ENCODE measurements around the gene DCTN2. TPM values are rescaled to one million over a fixed set of nuclear protein-coding genes. Genes with fewer than 3 reads are reported as not detected.
"Not testable (repeated sequence)": the region's sequence is repeated elsewhere in the genome, so short reads cannot be mapped to it uniquely, and the experiment has no call there.

The DCTN2 gene
- total and polyA plus RNA-seq, 4 experiments from 2014 or later = 67.4 to 86.2 (median 70.0) TPM

DNA sequence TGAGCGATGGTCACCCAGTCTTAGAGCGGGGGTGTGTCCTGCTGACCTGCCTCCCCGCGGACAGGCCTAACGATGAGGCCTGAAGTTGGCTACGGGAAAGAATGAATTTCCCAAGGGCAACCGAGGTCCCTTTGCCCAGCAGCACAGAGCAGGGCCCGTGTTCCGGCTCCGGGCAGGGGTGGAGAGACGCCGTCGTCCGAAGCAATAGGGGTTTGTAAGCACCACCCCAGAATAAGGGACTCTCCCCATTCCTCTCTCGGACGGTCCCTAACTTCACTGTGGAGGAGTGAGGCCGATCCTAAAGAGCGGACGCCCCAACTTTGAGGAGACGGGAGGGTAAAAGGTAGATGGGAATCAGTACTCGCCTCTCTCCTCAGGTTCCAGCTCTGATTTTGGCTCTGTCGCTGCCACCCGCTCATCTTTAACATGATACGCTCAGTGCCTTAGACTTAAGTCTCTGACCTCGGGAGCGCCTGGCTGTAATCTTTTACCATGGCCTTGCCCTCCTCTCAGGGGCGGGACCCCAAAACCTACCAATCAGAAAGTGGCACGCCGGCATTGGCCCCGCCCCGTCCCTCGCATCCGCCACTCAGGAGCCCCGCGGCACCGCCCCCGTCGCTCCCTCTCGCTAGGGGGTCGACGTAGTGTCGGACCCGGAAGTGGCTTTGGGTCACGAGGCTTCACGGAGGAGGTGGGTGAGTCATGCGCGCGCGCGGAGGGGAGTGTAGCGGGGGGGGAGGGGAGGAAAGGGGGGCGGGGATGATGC lies 26.8 kb downstream of the DCTN2 start, which contains the start of gene DDIT3:
Gene DDIT3, minus strand, starts transcription at position 462 of the 766 bp plus-strand sequence. CDS start 3,108 bp downstream, outside the sequence.
- CTCF ChIA-PET (ENCODE audit: partially characterized antibody) = interaction anchor here (0.8 to 2.1 kb wide), 8 partner anchors 8 to 64 kb away, joined by 3 to 9 read pairs (median 4); partner anchors contain the start of gene GLI1

DNA sequence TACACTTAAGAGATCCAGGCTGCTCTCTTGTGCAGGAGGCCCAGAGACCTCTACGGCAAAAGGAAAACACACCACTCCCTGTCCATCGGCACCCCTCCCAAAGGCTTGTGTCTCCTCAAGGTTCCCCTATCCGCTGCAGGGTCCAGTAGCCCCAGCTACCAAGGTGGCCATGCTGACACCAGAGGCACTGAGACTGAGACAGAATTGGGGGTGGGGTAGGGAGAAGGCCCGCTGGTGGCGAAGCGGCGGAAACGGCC lies 27.3 kb downstream of the DCTN2 start:
- Mint-ChIP-seq H3K36me3 (peaks cover 32 to 65% of the 10 kb centered on the region in 2 donors), H3K4me1 (peaks cover 35 to 71% (median 46%) of the 10 kb centered on the region in 4 donors)
- intact Hi-C loops (cut with micrococcal nuclease) = loop anchor here (1.0 to 5.0 kb wide), 7 partner anchors 28 to 221 kb away; partner anchors contain the start of genes ARHGAP9, ARHGEF25, DCTN2 and GLI1

More for the DNA sequence above, 26.8 kb downstream of the DCTN2 start, which contains the start of gene DDIT3:
- H3K4me3 ChIP-seq (ENCODE audit: low read length in 2 of 2) = peak within 1 kb of the TSS; percentile 75 to 99
- H3K27me3 Mint-ChIP-seq = peaks cover 0 to 2% of the 10 kb centered on the region in 2 donors
- H3K4me3 Mint-ChIP-seq = peak within 1 kb of the TSS; percentile 93 to 99 (median 97)
- H3K27ac Mint-ChIP-seq = peak within 1 kb of the TSS; percentile 99 to 100 (median 99)
- H3K27ac ChIP-seq (ENCODE audit: low read depth, low read length) = peak within 1 kb of the TSS; percentile 96
- no peaks in the 10 kb centered on the region for H3K9me3 ChIP-seq (ENCODE audit: control insufficient read depth in 1 of 2, low read length in 2 of 2)
- H3K36me3 Mint-ChIP-seq = peaks cover 32 to 64% of the 10 kb centered on the region in 2 donors
- POLR2A ChIA-PET (ENCODE audit: partially characterized antibody) = interaction anchor here (0.6 to 4.0 kb wide), 23 partner anchors 8 to 1781 kb away, joined by 3 to 82 read pairs (median 4); partner anchors contain the start of genes ARHGAP9, CDK4, DCTN2 and GLI1
- H3K4me1 Mint-ChIP-seq = peaks cover 37 to 71% (median 49%) of the 10 kb centered on the region in 4 donors
- H3K4me1 ChIP-seq (ENCODE audit: insufficient read depth, low read length) = peaks cover 65% of the 10 kb centered on the region
- H3K9me3 Mint-ChIP-seq = peaks cover 0 to 3% (median 0%) of the 10 kb centered on the region in 8 donors
- intact Hi-C loops (cut with micrococcal nuclease) = loop anchor here (1.0 to 5.0 kb wide), 7 partner anchors 27 to 221 kb away; partner anchors contain the start of genes ARHGAP9, ARHGEF25, DCTN2 and GLI1
- DNase-seq = peak; percentile 99
- no peaks in the 10 kb centered on the region for H3K27me3 ChIP-seq (ENCODE audit: insufficient read depth, low read length)
- peaks cover 28% of the 10 kb centered on the region for H3K36me3 ChIP-seq (ENCODE audit: insufficient read depth, low read length)

DNA sequence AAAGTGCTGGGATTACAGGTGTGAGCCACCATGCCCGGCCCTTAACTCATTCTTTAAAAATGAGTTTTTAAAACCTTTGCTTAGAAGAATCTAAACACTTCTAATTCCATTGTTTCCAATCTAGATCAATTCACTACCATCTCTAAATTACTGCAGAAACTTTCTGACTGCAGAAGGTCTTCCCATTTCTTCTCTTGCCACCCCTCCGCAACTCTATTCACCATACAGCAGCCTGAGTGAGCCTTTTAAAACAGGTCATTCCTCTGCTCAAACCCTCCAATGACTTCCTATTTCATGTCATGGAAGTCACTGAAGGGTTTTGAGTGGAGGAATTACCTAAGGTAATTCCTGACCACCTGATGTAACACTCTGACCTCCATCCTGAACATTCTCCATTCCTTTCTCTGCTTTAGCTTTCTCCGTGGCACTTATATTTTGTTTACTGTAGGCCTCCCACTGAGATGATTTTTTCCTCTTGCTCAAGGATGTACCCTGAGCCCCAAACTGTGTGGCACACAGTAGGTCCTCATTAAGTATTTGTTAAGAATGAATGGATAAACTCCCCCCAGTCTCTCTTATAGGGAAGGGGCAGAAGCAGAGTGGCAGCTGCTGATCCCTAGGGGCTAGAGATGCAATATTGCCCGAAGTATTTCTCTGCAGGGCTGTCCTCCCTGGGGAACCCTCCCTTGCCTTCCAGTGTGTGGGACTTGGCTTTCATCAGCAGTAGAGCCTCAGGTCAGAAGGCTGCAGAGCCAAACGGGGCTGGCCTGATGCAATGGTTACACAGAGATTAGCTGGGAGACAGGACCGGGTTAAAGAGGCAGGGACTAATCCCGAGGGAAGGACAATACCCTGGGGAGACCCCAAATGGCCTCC lies 27.8 kb downstream of the DCTN2 start:
- H3K27me3 Mint-ChIP-seq = peaks cover 0 to 2% of the 10 kb centered on the region in 2 donors
- CTCF ChIA-PET (ENCODE audit: partially characterized antibody) = interaction anchor here (1.5 to 2.1 kb wide), 2 partner anchors 61 to 63 kb away, joined by 4 to 9 read pairs; partner anchors contain the start of gene GLI1
- H3K9me3 ChIP-seq (ENCODE audit: control insufficient read depth in 1 of 2, low read length in 2 of 2) = no peaks in the 10 kb centered on the region
- peaks cover 34 to 66% of the 10 kb centered on the region in 2 donors for H3K36me3 Mint-ChIP-seq
- peaks cover 54% of the 10 kb centered on the region for H3K4me1 ChIP-seq (ENCODE audit: insufficient read depth, low read length)
- peak overlapping the region; percentile 96 for H3K27ac ChIP-seq (ENCODE audit: low read depth, low read length)
- peak in 2 of 5 donors; percentile 8 to 26 for DNase-seq
- peak overlapping the region; percentile 93 to 99 (median 97) for H3K4me3 Mint-ChIP-seq
- peak overlapping the region; percentile 99 to 100 (median 99) for H3K27ac Mint-ChIP-seq
- H3K9me3 Mint-ChIP-seq = peaks cover 0 to 3% (median 0%) of the 10 kb centered on the region in 8 donors
- POLR2A ChIA-PET (ENCODE audit: partially characterized antibody) = interaction anchor here (0.6 to 4.0 kb wide), 16 partner anchors 11 to 1780 kb away, joined by 3 to 82 read pairs (median 4); partner anchors contain the start of genes ARHGAP9, DCTN2 and GLI1
- H3K4me3 ChIP-seq (ENCODE audit: low read length in 2 of 2) = peak overlapping the region; percentile 75 to 99
- no peaks in the 10 kb centered on the region for H3K27me3 ChIP-seq (ENCODE audit: insufficient read depth, low read length)
- peaks cover 35% of the 10 kb centered on the region for H3K36me3 ChIP-seq (ENCODE audit: insufficient read depth, low read length)
- intact Hi-C loops (cut with micrococcal nuclease) = no loop called here
- peaks cover 31 to 66% (median 41%) of the 10 kb centered on the region in 4 donors for H3K4me1 Mint-ChIP-seq

More for the DNA sequence above, 27.3 kb downstream of the DCTN2 start:
- ChIA-PET CTCF (ENCODE audit: partially characterized antibody) (interaction anchor here (1.1 to 2.1 kb wide), 4 partner anchors 42 to 64 kb away, joined by 4 to 9 read pairs (median 4); partner anchors contain the start of gene GLI1), POLR2A (ENCODE audit: partially characterized antibody) (interaction anchor here (0.6 to 4.0 kb wide), 22 partner anchors 7 to 1781 kb away, joined by 3 to 82 read pairs (median 4); partner anchors contain the start of genes ARHGAP9, CDK4, DCTN2 and GLI1)
- Histone ChIP-seq H3K27ac (ENCODE audit: low read depth, low read length) (peak overlapping the region; percentile 96), H3K36me3 (ENCODE audit: insufficient read depth, low read length) (peaks cover 29% of the 10 kb centered on the region), H3K9me3 (ENCODE audit: control insufficient read depth in 1 of 2, low read length in 2 of 2) (no peaks in the 10 kb centered on the region), H3K4me1 (ENCODE audit: insufficient read depth, low read length) (peaks cover 59% of the 10 kb centered on the region), H3K27me3 (ENCODE audit: insufficient read depth, low read length) (no peaks in the 10 kb centered on the region), H3K4me3 (ENCODE audit: low read length in 2 of 2) (peak overlapping the region; percentile 75 to 99)
- H3K27me3 Mint-ChIP-seq = peaks cover 0 to 2% of the 10 kb centered on the region in 2 donors
- H3K27ac Mint-ChIP-seq = peak overlapping the region; percentile 99 to 100 (median 99)
- peak overlapping the region; percentile 93 to 99 (median 97) for H3K4me3 Mint-ChIP-seq
- peak in 3 of 5 donors; percentile 18 to 51 (median 32) for DNase-seq
- peaks cover 0 to 3% (median 0%) of the 10 kb centered on the region in 8 donors for H3K9me3 Mint-ChIP-seq

DNA sequence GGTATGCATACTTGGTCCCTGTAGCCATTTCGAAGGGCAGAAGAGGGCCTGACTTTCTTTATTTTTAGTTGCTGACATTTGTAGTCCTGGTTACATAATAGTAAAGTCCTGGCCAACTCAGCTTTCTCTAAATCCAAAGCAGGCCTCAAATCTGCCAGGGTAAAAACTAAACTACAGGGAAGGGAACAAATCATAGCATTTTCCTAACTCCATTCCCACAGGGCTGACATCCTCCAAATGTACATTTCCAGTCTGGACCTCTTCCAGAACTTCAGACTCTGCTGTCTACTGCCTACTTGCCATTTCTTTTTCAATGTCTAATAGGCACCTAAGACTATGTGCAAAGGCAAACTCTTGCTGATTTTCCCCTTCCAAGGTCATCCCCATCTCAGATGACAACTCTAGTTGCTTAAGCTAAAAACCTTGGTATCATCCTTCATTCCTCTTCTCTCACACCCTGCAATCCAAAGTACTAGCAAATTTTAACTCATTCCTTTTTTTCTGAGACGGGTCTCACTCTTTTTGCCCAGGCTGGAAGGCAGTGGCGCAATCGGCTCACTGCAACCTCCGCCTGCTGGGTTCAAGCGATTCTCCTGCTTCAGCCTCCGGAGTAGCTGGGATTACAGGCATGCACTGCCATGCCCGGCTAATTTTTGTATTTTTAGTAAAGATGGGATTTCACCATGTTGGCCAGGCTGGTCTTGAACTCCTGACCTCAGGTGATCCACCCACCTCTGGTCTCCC lies 28.6 kb downstream of the DCTN2 start:
- peak overlapping the region; percentile 11 to 99 (median 94) for H3K4me3 Mint-ChIP-seq
- ChIA-PET CTCF (ENCODE audit: partially characterized antibody) (interaction anchor here (1.0 to 2.4 kb wide), 2 partner anchors 41 to 60 kb away, joined by 3 to 11 read pairs; no protein-coding TSS in a partner anchor), POLR2A (ENCODE audit: partially characterized antibody) (interaction anchor here (2.6 to 4.0 kb wide), 3 partner anchors 32 to 59 kb away, joined by 13 to 82 read pairs (median 18); partner anchors contain the start of genes ARHGAP9 and GLI1)
- DNase-seq = no peak
- peak overlapping the region; percentile 20 for H3K27ac ChIP-seq (ENCODE audit: low read depth, low read length)
- H3K36me3 Mint-ChIP-seq = peaks cover 35 to 65% of the 10 kb centered on the region in 2 donors
- H3K4me3 ChIP-seq (ENCODE audit: low read length in 2 of 2) = no peak overlapping the region
- H3K36me3 ChIP-seq (ENCODE audit: insufficient read depth, low read length) = peaks cover 39% of the 10 kb centered on the region
- peaks cover 46% of the 10 kb centered on the region for H3K4me1 ChIP-seq (ENCODE audit: insufficient read depth, low read length)
- H3K4me1 Mint-ChIP-seq = peaks cover 23 to 58% (median 33%) of the 10 kb centered on the region in 4 donors
- H3K27me3 ChIP-seq (ENCODE audit: insufficient read depth, low read length) = no peaks in the 10 kb centered on the region
- no peaks in the 10 kb centered on the region for H3K9me3 ChIP-seq (ENCODE audit: control insufficient read depth in 1 of 2, low read length in 2 of 2)
- intact Hi-C loops (cut with micrococcal nuclease) = no loop called here
- peaks cover 0 to 3% (median 0%) of the 10 kb centered on the region in 8 donors for H3K9me3 Mint-ChIP-seq
- peaks cover 0 to 2% of the 10 kb centered on the region in 2 donors for H3K27me3 Mint-ChIP-seq
- H3K27ac Mint-ChIP-seq = peak overlapping the region in 6 of 7 donors; percentile 78 to 100 (median 86)

DNA sequence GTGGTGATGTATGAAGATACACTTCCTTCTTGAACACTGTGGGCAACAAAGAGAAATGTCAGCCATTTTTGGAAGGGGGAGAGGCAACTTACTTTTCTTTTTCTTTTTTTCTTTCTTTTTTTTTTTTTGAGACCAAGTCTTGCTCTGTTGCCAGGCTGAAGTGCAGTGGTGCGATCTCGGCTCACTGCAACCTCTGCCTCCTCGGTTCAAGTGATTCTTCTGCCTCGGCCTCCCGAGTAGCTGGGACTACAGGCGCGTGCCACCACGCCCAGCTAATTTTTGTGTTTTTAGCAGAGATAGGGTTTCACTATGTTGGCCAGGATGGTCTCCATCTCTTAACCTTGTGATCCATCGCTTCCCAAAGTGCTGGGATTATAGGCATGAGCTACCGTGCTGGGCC lies 29.3 kb downstream of the DCTN2 start:
- H3K9me3 ChIP-seq (ENCODE audit: control insufficient read depth in 1 of 2, low read length in 2 of 2); H3K27me3 ChIP-seq (ENCODE audit: insufficient read depth, low read length); H3K27ac ChIP-seq (ENCODE audit: low read depth, low read length); DNase-seq; intact Hi-C loops (cut with micrococcal nuclease); H3K9me3 Mint-ChIP-seq; H3K4me3 ChIP-seq (ENCODE audit: low read length in 2 of 2); H3K27me3 Mint-ChIP-seq: not testable (repeated sequence)
- Mint-ChIP-seq H3K36me3 (peaks cover 41 to 69% of the 10 kb centered on the region in 2 donors), H3K4me3 (peak overlapping the region in 2 of 8 donors; percentile 26 to 62), H3K27ac (peak overlapping the region in 4 of 7 donors; percentile 65 to 99 (median 86)), H3K4me1 (peaks cover 21 to 54% (median 31%) of the 10 kb centered on the region in 4 donors)
- ChIA-PET CTCF (ENCODE audit: partially characterized antibody) (interaction anchor here (1.0 to 2.4 kb wide), 3 partner anchors 41 to 59 kb away, joined by 3 to 11 read pairs (median 3); no protein-coding TSS in a partner anchor), POLR2A (ENCODE audit: partially characterized antibody) (interaction anchor here (2.4 to 4.0 kb wide), 2 partner anchors 39 to 41 kb away, joined by 10 to 82 read pairs; partner anchors contain the start of gene ARHGAP9)
- peaks cover 45% of the 10 kb centered on the region for H3K36me3 ChIP-seq (ENCODE audit: insufficient read depth, low read length)
- peaks cover 42% of the 10 kb centered on the region for H3K4me1 ChIP-seq (ENCODE audit: insufficient read depth, low read length)

Measured in CD4-positive, alpha-beta memory T cell (primary cell).